HG03469 (cell line): ENCODE measurements around the gene FBXO41.

ENCODE experiments used
- ATAC-seq: cut with Tn5 transposase; IDR thresholded peaks from one replicate; pipeline ENCODE4 v1.9.1; 2021; ENCODE audit warnings: mild to moderate bottlenecking, moderate library complexity, moderate number of reproducible peaks; ENCODE audit not compliant: unreplicated experiment

Gene FBXO41, protein sequence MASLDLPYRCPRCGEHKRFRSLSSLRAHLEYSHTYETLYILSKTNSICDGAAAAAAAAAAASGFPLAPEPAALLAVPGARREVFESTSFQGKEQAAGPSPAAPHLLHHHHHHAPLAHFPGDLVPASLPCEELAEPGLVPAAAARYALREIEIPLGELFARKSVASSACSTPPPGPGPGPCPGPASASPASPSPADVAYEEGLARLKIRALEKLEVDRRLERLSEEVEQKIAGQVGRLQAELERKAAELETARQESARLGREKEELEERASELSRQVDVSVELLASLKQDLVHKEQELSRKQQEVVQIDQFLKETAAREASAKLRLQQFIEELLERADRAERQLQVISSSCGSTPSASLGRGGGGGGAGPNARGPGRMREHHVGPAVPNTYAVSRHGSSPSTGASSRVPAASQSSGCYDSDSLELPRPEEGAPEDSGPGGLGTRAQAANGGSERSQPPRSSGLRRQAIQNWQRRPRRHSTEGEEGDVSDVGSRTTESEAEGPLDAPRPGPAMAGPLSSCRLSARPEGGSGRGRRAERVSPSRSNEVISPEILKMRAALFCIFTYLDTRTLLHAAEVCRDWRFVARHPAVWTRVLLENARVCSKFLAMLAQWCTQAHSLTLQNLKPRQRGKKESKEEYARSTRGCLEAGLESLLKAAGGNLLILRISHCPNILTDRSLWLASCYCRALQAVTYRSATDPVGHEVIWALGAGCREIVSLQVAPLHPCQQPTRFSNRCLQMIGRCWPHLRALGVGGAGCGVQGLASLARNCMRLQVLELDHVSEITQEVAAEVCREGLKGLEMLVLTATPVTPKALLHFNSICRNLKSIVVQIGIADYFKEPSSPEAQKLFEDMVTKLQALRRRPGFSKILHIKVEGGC

DNA sequence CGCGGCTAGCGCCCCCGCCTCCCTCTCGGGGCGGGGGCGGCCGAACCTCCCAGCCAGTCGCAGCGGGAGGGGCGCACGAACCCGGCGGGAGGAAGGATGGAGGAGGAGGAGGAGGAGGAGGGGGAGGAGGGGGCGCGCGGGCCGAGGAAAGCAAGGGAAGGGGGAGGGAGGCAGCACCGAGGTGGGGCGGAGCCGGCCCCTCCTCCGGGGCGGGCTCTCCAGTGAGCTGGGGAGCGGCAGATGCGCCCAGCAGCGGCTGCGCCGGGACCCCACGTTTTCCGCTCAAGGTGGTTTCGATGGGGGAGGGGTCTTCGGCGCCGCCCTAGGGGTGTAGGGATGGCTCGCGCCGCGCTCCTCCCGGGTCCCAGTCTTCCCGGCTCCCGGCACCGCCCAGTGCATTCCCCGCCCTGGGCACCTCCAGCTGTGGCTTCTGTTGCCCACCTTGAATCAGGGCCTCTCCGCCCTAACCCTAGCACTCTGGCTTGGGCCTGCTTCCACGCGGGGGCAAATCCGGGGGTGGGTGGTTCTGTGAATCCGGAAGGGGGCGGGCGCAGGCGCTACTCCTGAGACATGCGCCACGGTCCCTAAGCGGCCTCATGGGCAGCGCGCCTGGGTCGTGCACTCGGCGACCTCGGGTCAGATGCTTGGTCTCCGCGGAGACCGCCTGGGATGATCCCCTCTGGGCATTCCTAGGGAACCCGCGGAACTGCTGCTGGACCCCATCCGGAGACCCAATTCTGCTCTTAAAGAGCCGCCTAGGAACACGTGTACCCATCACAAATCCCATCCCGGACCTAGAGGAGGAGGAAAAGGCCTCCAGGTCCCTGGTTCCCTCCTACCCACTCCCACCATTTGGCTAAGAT lies at the start of gene FBXO41:
TSS of gene FBXO41 (minus strand) at position 183 of the 863 bp plus-strand sequence. CDS start 14,848 bp downstream, outside the sequence.
- ATAC-seq, result peak; percentile 37

DNA sequence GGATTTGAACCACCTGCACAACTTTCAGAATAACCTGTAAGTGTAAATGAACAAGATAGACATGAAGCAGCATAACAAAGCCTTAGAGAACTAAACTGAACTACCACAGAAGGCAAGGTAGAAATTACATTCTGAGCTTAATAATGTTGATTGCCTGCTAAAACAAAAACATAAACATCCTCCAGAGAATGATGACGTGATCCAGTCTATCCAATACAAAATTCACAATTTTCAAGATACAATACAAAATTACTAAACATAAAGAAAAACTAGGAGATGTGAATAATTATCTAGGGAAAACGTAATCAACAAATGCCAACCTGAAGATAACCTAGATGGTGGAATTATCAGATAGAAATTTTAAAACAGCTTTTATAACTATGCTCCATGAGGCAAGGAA lies 49.8 kb upstream of the FBXO41 start:
- ATAC-seq, result no peak

DNA sequence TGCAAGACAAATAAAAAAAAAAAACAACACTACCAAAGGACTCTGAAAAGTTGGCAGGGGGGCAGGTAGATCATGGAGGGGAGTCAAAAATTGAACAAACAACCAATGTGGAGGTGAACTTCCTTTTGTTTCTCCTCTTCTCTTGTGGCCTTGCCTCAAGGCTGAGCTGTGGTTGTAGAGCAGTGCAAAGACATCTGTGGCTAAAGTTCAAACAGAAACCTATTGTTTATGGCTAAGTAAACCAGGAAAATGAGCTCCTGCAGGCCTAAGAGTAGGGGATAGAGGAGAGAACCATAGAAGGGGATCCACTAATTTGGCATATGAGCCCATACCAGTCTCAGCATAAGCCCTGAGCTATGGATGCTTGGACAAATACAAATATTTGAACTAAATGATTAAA lies 49.3 kb upstream of the FBXO41 start:
- ATAC-seq, result no peak

DNA sequence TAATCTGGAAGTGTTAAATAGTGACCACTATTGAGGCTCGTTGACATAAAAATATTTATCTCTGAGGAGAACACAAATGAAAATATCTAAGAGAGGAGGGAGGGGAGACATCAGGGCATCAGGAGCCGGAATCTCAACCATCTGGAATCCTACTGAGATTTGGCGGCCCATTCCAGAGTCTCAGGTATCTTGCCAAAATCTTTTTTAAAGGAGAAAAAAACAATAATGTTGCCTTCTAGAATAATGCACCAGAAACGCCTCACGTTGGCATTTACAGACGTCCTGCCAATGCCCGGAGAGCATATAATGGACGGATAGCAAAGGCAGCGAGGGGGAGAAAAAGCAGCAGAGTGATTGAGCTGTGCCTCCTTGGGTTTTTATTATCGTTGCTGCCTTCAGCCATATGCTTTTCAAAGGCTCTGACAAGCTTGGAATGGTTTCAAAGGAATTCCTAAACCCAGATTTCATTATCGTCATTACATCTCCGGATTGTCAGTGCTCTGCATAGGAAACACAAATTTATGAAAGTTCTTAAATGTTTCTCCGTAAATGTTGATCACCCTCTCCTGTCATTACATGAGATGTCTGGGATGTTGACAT lies 39.9 kb upstream of the FBXO41 start:
- ATAC-seq, result no peak

DNA sequence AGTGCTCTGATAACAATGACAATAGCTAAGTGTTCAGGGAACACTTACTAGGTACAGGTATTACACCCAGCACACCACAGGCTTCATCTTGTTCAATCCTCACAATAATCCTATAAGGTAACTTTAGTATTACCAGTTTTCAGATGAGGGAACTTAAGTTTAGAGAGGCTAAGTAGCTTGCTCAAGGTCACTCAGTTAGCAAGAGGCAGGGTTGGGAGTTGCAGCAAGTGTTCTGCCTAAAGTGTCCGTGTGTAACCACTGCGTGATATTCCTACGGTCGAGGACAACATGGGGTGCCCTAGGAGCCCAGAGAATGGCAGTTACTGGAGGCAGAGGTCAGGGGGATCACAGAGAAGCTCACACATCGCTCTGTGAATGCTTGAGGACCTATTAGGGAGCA lies 39.3 kb upstream of the FBXO41 start:
- no peak for ATAC-seq

DNA sequence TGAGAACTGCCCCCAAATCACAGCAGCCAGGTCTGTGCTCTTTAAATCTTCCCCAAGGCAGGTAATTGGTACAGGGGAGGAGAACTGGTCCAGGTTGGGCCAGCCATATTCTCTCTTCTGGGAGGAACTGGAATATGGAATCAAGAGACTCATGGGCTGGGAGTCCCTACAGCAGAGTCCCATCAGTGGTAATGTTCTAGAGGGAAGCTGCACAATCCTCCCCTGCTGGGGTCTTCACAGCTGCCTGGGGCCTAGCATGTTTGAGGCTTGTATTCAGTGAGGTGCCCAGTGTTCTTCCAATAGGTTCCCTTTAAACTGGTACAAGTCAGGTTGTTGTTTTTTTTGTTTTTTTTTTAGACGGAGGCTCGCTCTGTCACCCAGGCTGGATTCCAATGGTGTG lies 30.2 kb upstream of the FBXO41 start:
- ATAC-seq, result no peak

DNA sequence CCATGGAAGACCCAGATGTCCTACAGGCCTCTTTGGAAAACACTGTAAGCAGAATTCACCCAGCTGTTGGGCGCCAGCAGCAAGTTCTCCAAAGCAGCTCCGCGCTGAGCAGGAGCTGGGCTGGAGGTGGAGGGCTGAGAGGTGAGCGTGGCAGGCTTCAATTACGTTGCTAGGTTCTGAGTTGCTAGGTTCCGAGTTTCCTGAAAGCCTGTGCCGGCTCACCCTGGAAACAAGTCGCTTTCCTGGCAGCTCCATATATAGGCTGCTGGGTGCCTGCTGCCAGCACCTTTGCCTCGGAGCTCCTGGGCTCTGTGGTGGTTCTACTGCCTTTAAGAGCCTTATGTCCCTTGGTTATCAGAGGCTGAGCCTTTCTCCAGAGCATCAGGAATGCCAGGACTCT lies 23.4 kb upstream of the FBXO41 start:
- no peak for ATAC-seq

DNA sequence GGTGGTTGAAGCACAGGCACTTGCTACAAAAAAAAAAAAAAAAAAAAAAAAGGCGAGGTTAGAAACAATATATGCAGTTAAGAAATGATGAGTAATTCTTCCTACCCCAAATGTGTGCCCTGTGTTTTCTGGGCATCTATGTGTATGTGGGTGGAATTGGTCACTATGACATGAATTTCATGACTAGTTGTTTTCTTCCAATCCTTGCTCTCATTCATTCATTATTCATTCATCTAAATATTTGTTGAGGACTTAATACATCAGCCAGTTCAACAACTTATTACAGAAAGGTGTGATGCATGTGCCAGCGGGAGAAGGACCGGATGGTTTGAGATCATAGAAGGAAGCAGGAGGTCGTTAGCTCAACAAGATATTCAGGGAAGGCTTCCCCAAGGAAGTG lies 17.4 kb upstream of the FBXO41 start:
- no peak for ATAC-seq

DNA sequence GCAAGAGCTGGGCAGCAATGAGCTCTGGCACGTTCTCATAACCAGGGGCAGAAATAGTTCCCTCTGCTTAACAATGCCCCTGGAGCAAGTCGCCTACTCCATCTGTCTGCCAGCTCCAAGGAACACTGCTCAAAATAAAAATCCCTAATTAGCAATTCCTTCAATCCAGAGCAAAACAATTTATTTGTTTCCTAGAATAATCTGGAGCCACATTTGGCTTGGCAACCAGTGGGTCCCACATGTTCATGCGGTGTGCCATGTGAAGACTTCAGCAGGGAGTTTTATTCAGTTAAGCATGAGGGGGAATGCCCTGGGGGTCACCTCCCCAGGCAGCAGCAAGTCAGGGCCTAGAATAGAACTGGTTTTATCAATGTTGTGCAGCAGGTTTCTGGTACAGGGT lies 16.6 kb upstream of the FBXO41 start:
- no peak for ATAC-seq

DNA sequence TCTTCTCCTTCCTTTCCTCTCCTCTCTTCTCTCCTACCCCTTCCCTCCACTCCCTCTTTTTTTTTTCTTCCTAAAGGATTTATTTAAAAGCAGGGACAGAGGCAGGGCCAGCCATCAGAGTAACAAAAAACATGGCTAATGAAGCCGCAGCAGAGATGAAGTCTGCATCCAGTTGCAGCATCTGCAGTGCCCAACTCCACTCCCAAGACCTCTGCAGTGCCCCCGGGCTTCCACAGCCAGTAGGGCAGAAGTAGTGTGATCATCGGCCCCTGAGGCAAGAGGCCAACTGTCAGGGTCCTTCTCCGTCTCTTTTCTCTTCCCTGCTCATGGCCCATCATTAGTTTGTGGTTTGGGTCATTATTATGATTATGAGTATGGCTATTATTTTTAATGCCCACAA lies 13.3 kb upstream of the FBXO41 start:
- ATAC-seq, result no peak

DNA sequence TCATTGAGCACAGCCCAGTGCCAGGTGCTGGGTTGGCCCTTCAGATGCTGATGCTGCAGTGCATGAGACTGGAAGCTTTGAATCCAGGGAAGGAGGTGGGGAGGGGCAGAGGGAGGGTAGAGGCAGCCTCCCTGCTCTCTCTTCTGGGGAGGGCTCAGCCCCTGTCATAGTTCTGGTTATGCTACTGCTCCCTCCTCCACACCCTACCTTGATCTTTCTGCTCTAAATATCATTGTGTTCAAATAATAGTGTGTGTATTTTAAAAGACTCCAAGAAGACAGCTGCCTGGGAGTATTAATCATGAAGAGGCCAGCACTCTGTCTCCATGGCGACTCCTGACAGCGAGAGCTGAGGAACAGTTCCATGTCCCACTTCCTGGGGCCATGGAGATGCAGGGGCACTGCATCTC lies 12.9 kb upstream of the FBXO41 start:
- no peak for ATAC-seq

DNA sequence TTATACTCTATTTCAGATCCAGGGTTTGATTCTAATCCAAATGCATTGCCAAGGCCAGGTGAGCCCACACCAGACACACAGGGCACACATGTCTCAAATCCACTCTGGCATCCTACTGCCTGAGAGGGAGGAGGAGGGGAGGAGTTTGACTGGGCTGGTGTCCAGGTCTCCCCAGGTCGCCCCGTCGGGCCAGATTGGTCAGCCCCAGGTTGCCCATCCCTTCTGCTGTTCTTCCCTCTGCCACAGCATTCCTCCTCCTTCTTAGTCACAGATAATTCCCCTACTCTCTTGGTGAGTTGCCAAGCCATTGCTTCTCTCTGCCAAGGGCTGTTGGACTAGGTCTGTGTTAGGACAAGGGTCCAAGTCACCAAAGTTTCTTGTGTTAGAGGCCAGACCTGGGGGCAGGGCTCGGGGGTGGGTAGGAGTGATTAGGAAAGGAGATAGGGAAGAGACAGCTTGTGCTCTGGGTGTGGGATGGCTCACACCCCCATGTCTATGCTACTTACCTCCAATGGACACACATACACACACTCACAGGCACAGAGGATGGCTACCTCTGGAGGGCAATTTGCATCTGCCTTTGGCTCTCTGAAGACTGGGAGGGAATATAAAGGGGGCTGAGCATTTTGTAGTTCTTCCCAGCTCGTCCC lies 11.6 kb upstream of the FBXO41 start:
- ATAC-seq, result no peak

DNA sequence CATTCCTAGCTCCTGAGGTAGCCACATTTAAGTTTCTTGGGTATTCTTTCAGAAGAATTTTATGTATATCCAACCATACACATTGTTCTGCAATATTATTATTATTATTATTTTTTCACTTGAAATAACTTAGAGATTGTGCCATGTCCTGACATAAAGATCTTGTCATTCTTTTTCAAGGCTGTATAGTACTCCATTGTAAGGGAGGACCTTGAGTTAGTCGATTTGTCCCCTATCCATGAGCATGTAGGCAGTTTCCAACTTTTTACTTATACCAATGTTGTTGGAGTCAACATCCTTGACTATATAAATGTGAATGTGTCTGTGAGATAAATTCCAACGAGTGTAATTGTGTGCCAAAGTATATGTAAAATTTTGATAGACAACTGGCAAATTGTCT lies 10.0 kb upstream of the FBXO41 start:
- ATAC-seq, result no peak

DNA sequence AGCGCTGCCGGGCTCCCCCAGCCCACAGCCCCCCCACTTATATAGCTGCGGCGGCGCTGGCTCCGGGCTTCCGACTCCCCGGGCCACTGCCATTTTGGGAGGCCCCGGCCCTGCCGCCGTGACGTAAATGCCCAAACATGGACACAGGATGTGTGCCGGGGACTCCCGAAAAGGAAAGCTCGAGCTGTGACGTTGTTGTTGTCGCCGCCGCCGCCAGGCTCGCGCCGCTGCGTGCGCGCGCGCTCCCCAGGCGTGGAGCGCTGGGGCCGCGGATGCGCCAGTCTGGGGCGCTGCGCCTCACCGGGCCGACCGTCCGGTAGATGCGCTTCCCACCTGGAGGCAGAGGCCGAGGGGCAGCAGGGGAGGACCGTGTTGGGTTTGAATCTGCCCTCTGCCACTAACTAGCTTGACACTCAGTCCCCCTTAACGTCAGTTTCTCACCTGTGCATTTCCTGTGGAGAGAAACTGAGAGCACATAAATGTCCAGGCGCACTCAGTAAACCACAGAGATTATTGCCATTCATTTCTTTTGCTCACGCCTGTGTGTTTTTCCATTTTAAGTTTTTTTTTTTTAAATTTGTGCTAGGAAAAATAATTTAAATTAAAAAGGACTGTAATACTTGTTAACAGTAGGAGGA lies 9.4 kb upstream of the FBXO41 start, which contains the start of gene EGR4:
TSS of gene EGR4 (minus strand) at position 15 of the 638 bp plus-strand sequence. CDS start 231 bp downstream, outside the sequence.
- peak; percentile 84 for ATAC-seq

DNA sequence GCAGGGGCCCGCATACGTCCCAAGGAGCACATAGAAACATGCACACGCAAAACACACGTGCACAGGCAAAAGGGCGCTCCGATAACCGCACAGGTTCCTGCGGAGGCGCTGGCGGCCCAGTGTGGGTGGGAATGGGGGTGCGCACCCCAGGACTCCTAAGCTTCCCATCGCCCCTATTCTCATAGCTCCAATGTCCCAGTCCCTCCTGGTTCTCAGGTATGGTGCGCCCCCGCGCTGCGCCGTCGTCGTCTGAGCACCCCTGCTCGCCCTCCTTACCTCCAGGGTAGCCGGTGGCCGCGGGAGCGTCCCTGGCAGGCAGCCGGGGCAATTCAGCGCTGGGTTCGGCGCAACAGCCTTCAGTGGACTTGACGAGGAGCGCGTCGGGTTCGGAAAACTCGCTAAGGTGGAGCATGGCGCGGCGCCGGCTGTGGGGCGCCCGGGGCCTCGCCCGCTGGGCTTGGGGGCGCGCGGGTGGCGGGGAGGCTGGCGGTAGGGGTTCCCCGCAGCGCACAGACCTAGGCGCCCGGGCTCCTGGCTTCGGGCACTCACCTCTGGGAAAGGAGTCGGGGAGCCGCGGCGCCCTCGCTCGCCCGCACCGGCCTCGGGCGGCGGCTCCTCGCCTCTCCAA lies 8.7 kb upstream of the FBXO41 start:
- ATAC-seq, result no peak

DNA sequence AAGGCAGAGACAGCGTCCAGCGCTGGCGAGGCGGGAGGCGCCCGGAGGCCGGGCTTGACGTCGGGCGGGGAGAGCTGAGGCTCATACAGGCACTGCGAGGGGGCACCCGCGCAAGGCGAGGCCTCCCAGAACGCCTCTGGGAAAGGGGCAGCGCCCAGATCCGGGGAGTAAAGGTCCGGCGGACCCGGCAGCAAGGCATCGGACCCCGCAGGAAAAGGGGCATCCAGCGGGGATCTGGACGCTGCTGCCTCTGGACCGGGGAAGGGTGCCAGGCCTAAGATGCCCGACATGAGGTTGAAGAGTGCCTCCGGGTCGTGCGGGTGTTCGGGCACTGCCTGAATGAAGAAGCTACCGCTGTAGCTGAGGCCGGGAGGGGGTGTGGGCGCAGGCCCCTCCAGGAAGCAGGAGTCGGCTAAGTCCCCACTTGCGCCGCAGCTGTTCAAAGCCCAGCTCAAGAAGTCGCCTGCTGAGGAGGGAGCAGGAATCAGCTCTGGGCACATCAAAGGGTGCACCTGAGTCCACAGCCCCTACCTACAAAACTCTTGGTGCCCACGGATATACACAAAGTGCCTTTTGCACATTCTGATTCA lies 8.1 kb upstream of the FBXO41 start:
- ATAC-seq, result no peak

DNA sequence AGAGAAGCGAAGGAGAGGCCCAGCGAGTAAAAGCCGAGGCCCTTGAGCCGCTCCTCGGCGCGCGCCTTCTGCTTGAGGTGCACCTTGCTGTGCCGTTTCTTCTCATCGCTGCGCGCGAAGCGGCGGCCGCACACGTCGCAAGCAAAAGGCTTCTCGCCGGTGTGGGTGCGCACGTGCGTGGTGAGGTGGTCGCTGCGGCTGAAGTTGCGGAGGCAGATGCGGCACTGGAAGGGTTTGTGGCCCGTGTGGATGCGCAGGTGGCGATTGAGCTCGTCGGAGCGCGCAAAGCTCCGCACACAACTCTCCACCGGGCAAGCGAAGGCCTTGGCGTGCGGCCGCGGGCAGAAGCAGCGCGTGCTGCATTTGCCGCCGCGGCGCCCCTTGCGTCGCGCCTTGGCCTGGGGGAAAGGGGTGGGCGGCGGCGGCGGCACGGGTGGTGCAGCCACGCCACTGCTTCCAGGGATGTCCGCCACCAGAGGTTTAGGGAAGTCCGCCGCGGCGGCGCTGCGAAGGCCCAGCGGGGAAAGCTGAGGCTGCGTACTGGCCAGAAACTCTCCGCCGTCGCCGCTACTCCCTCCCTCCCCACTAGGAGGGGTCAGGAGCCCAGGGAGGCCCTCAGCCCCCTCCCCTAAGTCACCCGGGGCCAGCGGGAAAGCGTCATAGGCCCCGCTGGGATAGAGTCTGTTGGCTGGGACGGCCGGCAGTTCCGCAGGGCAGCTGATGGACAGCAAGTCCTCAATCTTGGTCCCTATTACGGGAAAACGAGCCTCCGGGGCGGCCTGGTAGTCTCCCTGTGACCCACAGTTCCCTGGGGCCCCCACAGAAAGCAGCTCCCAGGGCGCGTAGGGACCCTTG lies 7.4 kb upstream of the FBXO41 start:
- ATAC-seq, result no peak

DNA sequence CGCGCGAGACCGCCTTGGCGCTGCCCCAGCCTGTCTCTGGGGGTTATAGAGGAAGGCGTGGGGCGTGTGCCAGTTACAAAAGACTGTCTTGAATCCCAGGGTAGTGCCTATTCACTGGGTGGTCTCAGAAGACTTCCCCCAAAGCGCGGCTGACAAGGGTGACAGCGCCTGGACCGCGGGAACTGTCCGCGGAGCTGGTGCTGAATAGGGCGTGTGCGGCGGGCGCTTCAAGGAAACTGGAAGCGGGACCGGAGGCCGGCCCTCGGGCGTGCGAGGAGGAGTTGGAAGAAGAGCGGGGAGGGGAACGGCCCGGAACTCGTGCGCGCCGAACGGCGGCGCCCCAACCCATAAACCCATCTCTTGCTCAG lies 6.8 kb upstream of the FBXO41 start:
- ATAC-seq, result no peak
